Adrenal gland (tissue), 12 donors: ENCODE measurements around the gene RPS28. TPM values are rescaled to one million over a fixed set of nuclear protein-coding genes. Genes with fewer than 3 reads are reported as not detected.

Experiments used
- DNase-seq, 7 donors: peaks; one replicate each; pipeline ENCODE4 v3.0.0-alpha.2; 2019 to 2020
- H3K27ac ChIP-seq, 5 donors: fragments of 200-600 bp; sonication (generic) in 4 of 5; 1 replicate in 3 of 5; 2 replicates in 2 of 5; pipeline versions ENCODE4 v1.5.1 to v1.8.0; 2016 to 2020; ENCODE audit warnings: mild to moderate bottlenecking in 1 of 5
- H3K27me3 ChIP-seq: fragments of 200-600 bp; 2 replicates; pipeline ENCODE4 v1.8.0; 2021
- H3K36me3 ChIP-seq, 2 donors: fragments of 200-600 bp; replicated peaks in 1 of 2; 1 replicate in 1 of 2; 2 replicates in 1 of 2; pipeline versions ENCODE4 v1.5.1 to v1.8.0; 2018 to 2022
- H3K4me1 ChIP-seq, 2 donors: fragments of 200-600 bp; replicated peaks in 1 of 2; 1 replicate in 1 of 2; 2 replicates in 1 of 2; pipeline versions ENCODE4 v1.5.1 to v1.8.0; 2018 to 2021
- H3K4me3 ChIP-seq, 4 donors: fragments of 200-600 bp; sonication (generic) in 3 of 4; one replicate each; pipeline ENCODE4 v1.5.1; 2016 to 2018
- H3K9me3 ChIP-seq, 3 donors: fragments of 200-600 bp; sonication (generic) in 1 of 3; replicated peaks in 1 of 3; 1 replicate in 2 of 3; 2 replicates in 1 of 3; pipeline versions ENCODE4 v1.5.1 to v1.8.0; 2016 to 2021
- CTCF ChIP-seq, 6 experiments: fragments of 450-650 bp in 4 of 6; fragments of 200-600 bp in 2 of 6; sonication (generic) in 1 of 6; IDR thresholded peaks; 1 replicate in 5 of 6; 2 replicates in 1 of 6; pipeline versions ENCODE4 v1.5.1 to v1.8.0; 2016 to 2021; ENCODE audit warnings: antibody characterized with exemption in 6 of 6, mild to moderate bottlenecking in 2 of 6, moderate library complexity in 1 of 6
- POLR2A ChIP-seq, 2 donors: fragments of 450-650 bp; IDR thresholded peaks; one replicate each; pipeline ENCODE4 v1.6.1; 2017; ENCODE audit warnings: antibody characterized with exemption in 2 of 2, mild to moderate bottlenecking in 2 of 2, moderate library complexity in 1 of 2
- WGBS, 4 donors: extraction: QIAGEN DNeasy Blood & Tissue Kit in 2 of 4; methylation state at CpG; one replicate each; pipeline versions ENCODE4 v1.1.5 to v1.1.7; 2013 to 2017; 5-methylcytosine and 5-hydroxymethylcytosine counted together
- intact Hi-C, 2 donors: fragments of 100-400 bp; cut with DNase I; formaldehyde crosslinking; loops; one replicate each; pipeline versions ENCODE4 v1.14.1 to v1.15.0; 2022 to 2023
- polyA plus RNA-seq, 3 donors: library from polyadenylated mRNA; stranded (reverse); fragments of 200-250 nt in 2 of 3; fragments of 350-450 nt in 1 of 3; fragmentation: Illumina TruSeq in 1 of 3; extraction: RNeasy Lipid Tissue Mini Kit (QIAGEN cat#74804) in 1 of 3; gene quantifications; one replicate each; pipeline ENCODE4 v1.2.3, GENCODE V29; 2013 to 2014
- total RNA-seq, 9 donors: library from RNA; depleted of rRNA in 4 of 9; stranded (reverse); fragments of >200 nt in 4 of 9; fragments of 120-200 nt in 1 of 9; fragmentation: NEBNext Ultra II Directional in 1 of 9; extraction: Animal tissue kit (Norgen Biotek cat#: 25700) in 1 of 9; gene quantifications; one replicate each; pipeline versions ENCODE4 v1.1.0 to v1.2.4, GENCODE V29; 2013 to 2023
- donor health status: healthy with polysubstance abuse.
- donor health status: Bipolar disorder and iron deficiency.
- donor health status: DM: yes; HTN: yes; CAD: no.
- donor health status: DM: no; HTN: no; CAD: no.
- donor health status: DM: no; HTN: no; CAD: no.
- donor health status: DM: yes; HTN: yes; CAD: no.

Gene RPS28
- total and polyA plus RNA-seq, 12 donors, result 155 to 1,896 (median 614) TPM

GRCh38 chr19:8323781-8324185 lies 2.5 kb downstream of the RPS28 start:
- peaks cover 17 to 32% of the 10 kb centered on the region in 2 donors for H3K4me1 ChIP-seq
- TF ChIP-seq POLR2A (IDR thresholded peaks at IDR 0.05) (no peak), CTCF (IDR thresholded peaks at IDR 0.05) (no peak)
- H3K27me3 ChIP-seq, result no peaks in the 10 kb centered on the region
- no peak overlapping the region for H3K4me3 ChIP-seq
- no peaks in the 10 kb centered on the region for H3K9me3 ChIP-seq
- no peak for DNase-seq
- intact Hi-C loops, result no loop called here
- H3K27ac ChIP-seq, result no peak overlapping the region
- WGBS, 4 donors, result 80 to 100% (median 94%) methylated on average over 1 of the region's 1 CpG
- H3K36me3 ChIP-seq, result peaks cover 0 to 14% of the 10 kb centered on the region in 2 donors

GRCh38 chr19:8324186-8325050 lies 3.1 kb downstream of the RPS28 start:
- H3K4me3 ChIP-seq, result no peak overlapping the region
- intact Hi-C loops, result no loop called here
- H3K27ac ChIP-seq, result no peak overlapping the region
- WGBS, 4 donors, result 61 to 76% (median 63%) methylated on average over 13 to 17 of the region's 17 CpGs; no CpG with 5 or more reads in 1 of the 4 donors
- no peaks in the 10 kb centered on the region for H3K27me3 ChIP-seq
- TF ChIP-seq CTCF (IDR thresholded peaks at IDR 0.05), result peak in 1 of 6 experiments; percentile 12
- TF ChIP-seq POLR2A (IDR thresholded peaks at IDR 0.05), result no peak
- H3K9me3 ChIP-seq, result no peaks in the 10 kb centered on the region
- peaks cover 17 to 31% of the 10 kb centered on the region in 2 donors for H3K4me1 ChIP-seq
- peaks cover 0 to 14% of the 10 kb centered on the region in 2 donors for H3K36me3 ChIP-seq
- DNase-seq, result peak in 5 of 7 donors; percentile 28 to 70 (median 42)

GRCh38 chr19:8325454-8325853 lies 4.2 kb downstream of the RPS28 start:
- intact Hi-C loops, result no loop called here
- Histone ChIP-seq H3K36me3 (peaks cover 0 to 14% of the 10 kb centered on the region in 2 donors), H3K4me3 (no peak overlapping the region), H3K9me3 (no peaks in the 10 kb centered on the region), H3K4me1 (peaks cover 11 to 21% of the 10 kb centered on the region in 2 donors), H3K27ac (no peak overlapping the region), H3K27me3 (no peaks in the 10 kb centered on the region)
- TF ChIP-seq POLR2A (IDR thresholded peaks at IDR 0.05) (no peak), CTCF (IDR thresholded peaks at IDR 0.05) (no peak)
- no peak for DNase-seq
- 93 to 96% (median 95%) methylated on average over 3 of the region's 3 CpGs for WGBS, 4 donors

GRCh38 chr19:8329996-8330395 lies 8.7 kb downstream of the RPS28 start:
- Histone ChIP-seq H3K27me3 (peaks cover 22% of the 10 kb centered on the region), H3K27ac (no peak overlapping the region), H3K36me3 (no peaks in the 10 kb centered on the region), H3K9me3 (no peaks in the 10 kb centered on the region), H3K4me3 (no peak overlapping the region), H3K4me1 (peaks cover 0 to 7% of the 10 kb centered on the region in 2 donors)
- WGBS, 4 donors, result 59 to 81% (median 78%) methylated on average over 3 of the region's 3 CpGs
- intact Hi-C loops, result no loop called here
- TF ChIP-seq CTCF (IDR thresholded peaks at IDR 0.05) (no peak), POLR2A (IDR thresholded peaks at IDR 0.05) (no peak)
- DNase-seq, result no peak
